Retinal pigment epithelial cell (primary cell): ENCODE results near the gene LCMT2.
"Not testable (repeated sequence)": the region's sequence is repeated elsewhere in the genome, so short reads cannot be mapped to it uniquely, and the experiment has no call there.

Experiments used
- DNase-seq: peaks from one replicate; pipeline ENCODE4 v3.0.0-alpha.2; 2010; ENCODE audit warnings: low read depth
- H3K4me3 ChIP-seq: 2 replicates; pipeline ENCODE4 v1.5.1; 2011; ENCODE audit warnings: mild to moderate bottlenecking, low read length, control low read depth, moderate library complexity
- CTCF ChIP-seq: conservative IDR thresholded peaks from 2 replicates; pipeline ENCODE4 v1.5.1; 2011; ENCODE audit warnings: low read depth, low read length, control low read depth, inconsistent platforms

LCMT2 gene

DNA sequence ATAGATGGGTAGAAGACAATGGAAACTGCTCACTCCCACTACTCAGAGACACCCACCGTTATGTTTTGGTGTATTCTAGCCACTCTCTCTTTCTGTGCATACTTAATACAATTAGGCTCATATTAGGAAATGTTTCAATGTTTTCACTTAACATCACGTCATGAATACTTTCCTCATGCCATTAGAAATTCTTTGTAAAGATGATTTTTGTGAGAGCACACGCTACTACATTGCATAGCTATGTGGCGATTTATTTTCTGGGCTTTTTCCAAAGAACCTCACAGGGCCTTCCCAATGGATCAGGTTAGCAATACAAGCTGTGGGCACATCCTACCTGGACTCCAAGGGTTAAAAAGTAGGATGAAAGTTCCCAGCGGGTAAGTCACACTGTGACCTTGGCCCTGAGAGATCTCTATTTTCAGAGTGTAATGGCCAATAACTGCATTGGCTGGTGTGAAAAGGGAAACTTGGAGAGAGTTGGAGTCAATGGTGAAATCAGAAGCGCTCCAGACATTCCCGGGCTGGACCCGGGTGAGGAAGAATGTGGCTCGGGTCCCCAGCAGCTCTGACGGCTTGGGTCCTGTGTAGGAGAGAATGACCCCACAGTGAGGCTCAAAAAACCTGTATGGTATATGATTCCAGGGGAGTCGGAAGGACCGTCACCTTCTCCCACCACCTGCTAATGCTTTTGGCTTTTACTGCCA is 37.8 kb downstream of the LCMT2 start:
- DNase-seq, result no peak
- no peak for TF ChIP-seq CTCF
- no peak overlapping the region for H3K4me3 ChIP-seq

GRCh38 chr15:43289656-43290055 is 40.7 kb downstream of the LCMT2 start:
- not testable (repeated sequence) for DNase-seq, H3K4me3 ChIP-seq

GRCh38 chr15:43287254-43287653 is 43.1 kb downstream of the LCMT2 start:
- no peak for DNase-seq
- TF ChIP-seq CTCF, result no peak
- no peak overlapping the region for H3K4me3 ChIP-seq

- DNase-seq, result no peak
- H3K4me3 ChIP-seq, result no peak overlapping the region
- TF ChIP-seq CTCF, result no peak
Observed at GRCh38 chr15:43286074-43286473, 44.3 kb downstream of the LCMT2 start.

DNA sequence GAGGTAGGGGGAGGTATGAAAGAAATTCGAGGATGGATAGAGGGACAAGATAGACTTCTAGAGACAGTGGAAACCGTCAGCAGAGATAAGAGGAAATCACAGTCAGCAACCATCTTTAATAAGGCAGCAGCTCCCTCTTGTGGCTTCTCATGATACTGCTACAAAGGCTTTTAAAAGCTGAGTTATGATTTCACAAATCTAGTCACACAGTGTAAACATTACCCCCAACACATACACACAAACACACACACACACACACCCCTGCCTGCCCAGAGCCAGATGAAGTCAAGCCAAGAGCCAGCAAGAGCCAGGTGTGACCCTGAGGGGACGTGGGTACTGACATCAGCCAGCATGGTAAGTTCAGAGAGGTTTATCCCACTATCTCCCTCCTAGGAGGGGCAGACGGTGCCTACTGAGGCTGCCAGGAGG is 44.8 kb downstream of the LCMT2 start:
- TF ChIP-seq CTCF, result peak; percentile 82
- DNase-seq, result no peak
- H3K4me3 ChIP-seq, result no peak overlapping the region

DNA sequence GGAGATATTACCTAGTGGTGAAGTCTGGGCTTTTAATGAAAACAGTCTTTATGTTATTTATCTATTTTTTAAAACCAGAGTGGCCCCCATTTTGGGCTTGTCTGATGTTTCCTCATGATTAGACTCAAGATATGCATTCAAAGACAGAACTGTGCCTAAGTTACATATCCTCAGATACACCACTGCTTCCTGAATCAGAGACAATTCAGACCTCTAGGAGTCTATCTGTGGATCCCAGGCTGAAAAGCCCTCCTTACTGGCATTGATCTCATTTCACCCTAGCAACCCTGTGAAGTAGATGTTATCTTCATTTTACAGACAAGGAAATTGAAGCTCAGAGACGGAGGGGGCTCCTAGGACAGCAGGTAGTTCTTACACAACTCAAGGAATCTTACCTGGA is 46.8 kb downstream of the LCMT2 start:
- DNase-seq, result no peak
- no peak overlapping the region for H3K4me3 ChIP-seq
- TF ChIP-seq CTCF, result no peak

GRCh38 chr15:43281926-43282602 is 48.3 kb downstream of the LCMT2 start:
- TF ChIP-seq CTCF, result no peak
- H3K4me3 ChIP-seq, result no peak overlapping the region
- no peak for DNase-seq
